Gastrocnemius medialis (tissue), 4 donors: ENCODE data around the gene ABL1.

Source experiments
- POLR2A ChIP-seq, 2 donors: fragments of 450-650 bp; IDR thresholded peaks; one replicate each; pipeline ENCODE4 v1.6.1; 2017; ENCODE audit warnings: antibody characterized with exemption in 2 of 2, mild to moderate bottlenecking in 2 of 2, moderate library complexity in 2 of 2
- TF ChIP-seq, protein P1 (sequence below), 5 experiments: fragments of 450-650 bp in 3 of 5; fragments of 200-600 bp in 2 of 5; sonication (generic) in 2 of 5; IDR thresholded peaks in 4 of 5; conservative IDR thresholded peaks in 1 of 5; 1 replicate in 4 of 5; 2 replicates in 1 of 5; pipeline ENCODE4 v1.5.1; 2016 to 2019; ENCODE audit warnings: antibody characterized with exemption in 5 of 5, mild to moderate bottlenecking in 3 of 5, moderate library complexity in 3 of 5

DNA sequence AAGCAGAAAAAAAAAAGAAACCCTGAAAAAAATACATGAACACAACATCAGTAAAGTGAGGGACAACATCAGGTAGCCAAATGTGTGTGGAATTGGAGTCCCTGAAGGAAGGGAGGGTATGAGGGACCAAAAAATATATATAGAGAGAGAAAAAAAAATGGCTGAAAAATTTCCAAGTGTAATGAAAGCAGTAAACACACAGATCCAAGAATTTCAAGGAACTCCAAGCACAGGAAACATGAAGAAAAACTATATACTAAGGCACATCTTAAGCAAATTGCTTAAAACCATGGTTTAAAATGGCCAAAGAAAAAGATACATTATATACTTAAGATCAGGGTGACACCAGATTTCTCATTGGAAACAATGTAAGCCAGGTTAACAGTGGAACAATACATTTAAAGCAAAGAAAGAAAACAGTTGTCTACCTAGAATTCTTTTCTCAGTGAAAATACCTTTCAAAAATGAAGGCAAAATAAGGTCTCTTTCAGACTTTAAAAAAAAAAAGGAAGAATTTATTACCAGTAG lies 24.4 kb upstream of the ABL1 start:
- TF ChIP-seq, protein P1, sequence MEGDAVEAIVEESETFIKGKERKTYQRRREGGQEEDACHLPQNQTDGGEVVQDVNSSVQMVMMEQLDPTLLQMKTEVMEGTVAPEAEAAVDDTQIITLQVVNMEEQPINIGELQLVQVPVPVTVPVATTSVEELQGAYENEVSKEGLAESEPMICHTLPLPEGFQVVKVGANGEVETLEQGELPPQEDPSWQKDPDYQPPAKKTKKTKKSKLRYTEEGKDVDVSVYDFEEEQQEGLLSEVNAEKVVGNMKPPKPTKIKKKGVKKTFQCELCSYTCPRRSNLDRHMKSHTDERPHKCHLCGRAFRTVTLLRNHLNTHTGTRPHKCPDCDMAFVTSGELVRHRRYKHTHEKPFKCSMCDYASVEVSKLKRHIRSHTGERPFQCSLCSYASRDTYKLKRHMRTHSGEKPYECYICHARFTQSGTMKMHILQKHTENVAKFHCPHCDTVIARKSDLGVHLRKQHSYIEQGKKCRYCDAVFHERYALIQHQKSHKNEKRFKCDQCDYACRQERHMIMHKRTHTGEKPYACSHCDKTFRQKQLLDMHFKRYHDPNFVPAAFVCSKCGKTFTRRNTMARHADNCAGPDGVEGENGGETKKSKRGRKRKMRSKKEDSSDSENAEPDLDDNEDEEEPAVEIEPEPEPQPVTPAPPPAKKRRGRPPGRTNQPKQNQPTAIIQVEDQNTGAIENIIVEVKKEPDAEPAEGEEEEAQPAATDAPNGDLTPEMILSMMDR (IDR thresholded peaks at IDR 0.05 in 4 of 5, conservative IDR thresholded peaks at IDR 0.05 in 1 of 5): no peak
- TF ChIP-seq POLR2A (IDR thresholded peaks at IDR 0.05): no peak
